Measurements from ENCODE around the gene C2orf49.
A peak's percentile ranks its signal among the peaks of the same experiment; 100 is the strongest.

Gene C2orf49

GRCh38 chr2:105398336-105399206 lies 61.2 kb downstream of the C2orf49 start, which contains the start of gene FHL2:
Gene FHL2 (minus strand): TSS chr2:105399051. CDS start chr2:105386516, 12,535 bp downstream.
- peak; percentile 50 for DNase-seq (ENCODE audit: extremely low read depth in 1 of 2, low read depth in 1 of 2)
